Transverse colon (tissue), 4 donors: Measurements from ENCODE around the gene IPO11.

Source experiments
- CTCF ChIP-seq, 5 experiments: fragments of 200-600 bp in 3 of 5; fragments of 450-650 bp in 2 of 5; sonication (generic) in 3 of 5; IDR thresholded peaks; 1 replicate in 2 of 5; 2 replicates in 3 of 5; pipeline ENCODE4 v1.5.1; 2016 to 2017; ENCODE audit warnings: antibody characterized with exemption in 5 of 5, inconsistent platforms in 3 of 5, mild to moderate bottlenecking in 2 of 5, moderate library complexity in 1 of 5
- EP300 ChIP-seq: sonication (generic); formaldehyde crosslinking; IDR thresholded peaks from one replicate; pipeline ENCODE4 v1.6.1; 2017; ENCODE audit warnings: antibody characterized with exemption, low read depth
- POLR2A ChIP-seq: fragments of 450-650 bp; IDR thresholded peaks from one replicate; pipeline ENCODE4 v1.6.1; 2016; ENCODE audit warnings: antibody characterized with exemption, mild to moderate bottlenecking, moderate library complexity
- POLR2AphosphoS5 ChIP-seq, 3 donors: sonication (generic); formaldehyde crosslinking; IDR thresholded peaks; one replicate each; pipeline ENCODE4 v1.6.1; 2016; ENCODE audit warnings: antibody characterized with exemption in 3 of 3

GRCh38 chr5:62643556-62644451, 231.2 kb downstream of the IPO11 start:
- TF ChIP-seq CTCF (IDR thresholded peaks at IDR 0.05) = no peak
- TF ChIP-seq EP300 = no peak
- no peak for TF ChIP-seq POLR2A
- no peak for TF ChIP-seq POLR2AphosphoS5 (IDR thresholded peaks at IDR 0.05)
